CD8-positive, alpha-beta memory T cell (primary cell): ENCODE data around the gene SKP1. TPM values are rescaled to one million over a fixed set of nuclear protein-coding genes. Genes with fewer than 3 reads are reported as not detected.

Source experiments
- CTCF ChIA-PET: fragments of 350-600 bp; sonication (Branson Sonifier 250); formaldehyde crosslinking; loops from one replicate; lab custom pipeline; 2021; ENCODE audit warnings: antibody characterized with exemption; lab: Charles Lee
- POLR2A ChIA-PET: fragments of 350-600 bp; sonication (Branson Sonifier 250); formaldehyde crosslinking; loops from one replicate; lab custom pipeline; 2021; ENCODE audit warnings: antibody characterized with exemption; lab: Charles Lee
- DNase-seq, 5 donors: peaks; one replicate each; pipeline versions ENCODE4 v3.0.0 to v3.0.0-alpha.2; 2020 to 2022; ENCODE audit warnings: mixed read lengths in 1 of 5
- H3K27ac ChIP-seq: one replicate; pipeline ENCODE4 v1.7.0; 2013; ENCODE audit warnings: low read depth, mild to moderate bottlenecking, low read length, moderate library complexity
- H3K27me3 ChIP-seq: 2 replicates; pipeline ENCODE4 v1.7.0; 2013; ENCODE audit warnings: low read length, mild to moderate bottlenecking; ENCODE audit not compliant: insufficient read depth, poor library complexity, severe bottlenecking
- H3K36me3 ChIP-seq: 2 replicates; pipeline ENCODE4 v1.7.0; 2013; ENCODE audit warnings: mild to moderate bottlenecking, low read length, moderate library complexity; ENCODE audit not compliant: insufficient read depth
- H3K4me1 ChIP-seq: 2 replicates; pipeline ENCODE4 v1.7.0; 2013; ENCODE audit warnings: mild to moderate bottlenecking, low read length, moderate library complexity; ENCODE audit not compliant: insufficient read depth
- H3K4me3 ChIP-seq: 2 replicates; pipeline ENCODE4 v1.7.0; 2013; ENCODE audit warnings: mild to moderate bottlenecking, low read length
- H3K9me3 ChIP-seq: 2 replicates; pipeline ENCODE4 v1.7.0; 2013; ENCODE audit warnings: mild to moderate bottlenecking, low read length
- H3K27ac Mint-ChIP-seq, 8 donors: one replicate each; pipeline ENCODE4 v1.8.0; 2020 to 2021; ENCODE audit warnings: mixed read lengths in 8 of 8, mild to moderate bottlenecking in 6 of 8, inconsistent platforms in 3 of 8, moderate library complexity in 3 of 8
- H3K27me3 Mint-ChIP-seq, 2 donors: one replicate each; pipeline ENCODE4 v1.8.0; 2020 to 2021; ENCODE audit warnings: mixed read lengths in 2 of 2, mild to moderate bottlenecking in 1 of 2, moderate library complexity in 1 of 2
- H3K36me3 Mint-ChIP-seq, 3 donors: one replicate each; pipeline ENCODE4 v1.8.0; 2020 to 2021; ENCODE audit warnings: mixed read lengths in 3 of 3, inconsistent platforms in 1 of 3, mild to moderate bottlenecking in 1 of 3
- H3K4me1 Mint-ChIP-seq, 3 donors: one replicate each; pipeline ENCODE4 v1.8.0; 2020 to 2021; ENCODE audit warnings: mixed read lengths in 3 of 3, inconsistent platforms in 1 of 3, mild to moderate bottlenecking in 1 of 3
- H3K4me3 Mint-ChIP-seq, 7 donors: one replicate each; pipeline ENCODE4 v1.8.0; 2020 to 2021; ENCODE audit warnings: mixed read lengths in 7 of 7, mild to moderate bottlenecking in 6 of 7, moderate library complexity in 4 of 7, inconsistent platforms in 2 of 7
- H3K9me3 Mint-ChIP-seq, 5 donors: one replicate each; pipeline ENCODE4 v1.8.0; 2020 to 2022; ENCODE audit warnings: mixed read lengths in 5 of 5, mild to moderate bottlenecking in 3 of 5, moderate library complexity in 2 of 5, inconsistent platforms in 1 of 5
- polyA plus RNA-seq: library from polyadenylated mRNA; unstranded; fragments of 300-500 nt; fragmentation: Illumina TruSeq; gene quantifications from one replicate; pipeline ENCODE4 v1.2.3, GENCODE V29; 2021
- total RNA-seq, 2 experiments: library from RNA; stranded (reverse); gene quantifications; one replicate each; pipeline ENCODE4 v1.2.3, GENCODE V29; 2021

The SKP1 gene
- total and polyA plus RNA-seq, 3 experiments from 2014 or later, result 264 to 1,187 (median 280) TPM

GRCh38 chr5:134127376-134127861, 49.3 kb downstream of the SKP1 start:
- peaks cover 100% of the 10 kb centered on the region for H3K4me1 ChIP-seq
- no peaks in the 10 kb centered on the region for H3K9me3 ChIP-seq
- H3K4me3 ChIP-seq, result peak overlapping the region; percentile 72
- ChIA-PET CTCF (interaction anchor here (2.2 to 4.5 kb wide), 2 partner anchors 13 to 88 kb away, joined by 13 to 40 read pairs; no protein-coding TSS in a partner anchor), POLR2A (interaction anchor here (1.0 to 16.0 kb wide), 5 partner anchors 10 to 88 kb away, joined by 3 to 272 read pairs (median 4); partner anchors contain the start of gene TCF7)
- H3K27ac Mint-ChIP-seq, result peak overlapping the region; percentile 92 to 100 (median 98)
- H3K27me3 ChIP-seq, result no peaks in the 10 kb centered on the region
- H3K4me3 Mint-ChIP-seq, result peak overlapping the region; percentile 91 to 99 (median 96)
- peaks cover 14 to 97% (median 24%) of the 10 kb centered on the region in 3 donors for H3K36me3 Mint-ChIP-seq
- H3K27me3 Mint-ChIP-seq, result peaks cover 0 to 2% of the 10 kb centered on the region in 2 donors
- peaks cover 59% of the 10 kb centered on the region for H3K36me3 ChIP-seq
- peaks cover 0 to 2% (median 0%) of the 10 kb centered on the region in 5 donors for H3K9me3 Mint-ChIP-seq
- H3K27ac ChIP-seq, result peak overlapping the region; percentile 29
- peaks cover 94 to 100% (median 100%) of the 10 kb centered on the region in 3 donors for H3K4me1 Mint-ChIP-seq
- peak in 1 of 5 donors; percentile 62 for DNase-seq

- Histone ChIP-seq H3K36me3 (peaks cover 63% of the 10 kb centered on the region), H3K4me1 (peaks cover 100% of the 10 kb centered on the region), H3K27ac (peak overlapping the region; percentile 9), H3K4me3 (peak overlapping the region; percentile 79), H3K9me3 (no peaks in the 10 kb centered on the region), H3K27me3 (no peaks in the 10 kb centered on the region)
- DNase-seq, result no peak
- H3K4me1 Mint-ChIP-seq, result peaks cover 89 to 99% (median 99%) of the 10 kb centered on the region in 3 donors
- peaks cover 11 to 97% (median 25%) of the 10 kb centered on the region in 3 donors for H3K36me3 Mint-ChIP-seq
- POLR2A ChIA-PET, result interaction anchor here (0.6 to 16.0 kb wide), 10 partner anchors 3 to 93 kb away, joined by 3 to 272 read pairs (median 4); partner anchors contain the start of gene TCF7
- H3K4me3 Mint-ChIP-seq, result peak overlapping the region; percentile 91 to 99 (median 96)
- H3K27me3 Mint-ChIP-seq, result peaks cover 0 to 2% of the 10 kb centered on the region in 2 donors
- no peaks in the 10 kb centered on the region for H3K9me3 Mint-ChIP-seq
- CTCF ChIA-PET, result interaction anchor here (0.8 to 5.8 kb wide), 4 partner anchors 47 to 85 kb away, joined by 3 to 50 read pairs (median 4); no protein-coding TSS in a partner anchor
- H3K27ac Mint-ChIP-seq, result peak overlapping the region; percentile 92 to 100 (median 98)
These were observed 51.4 kb downstream of the SKP1 start for GRCh38 chr5:134125039-134126015.

GRCh38 chr5:134124289-134125038, 52.3 kb downstream of the SKP1 start:
- H3K4me1 Mint-ChIP-seq, result peaks cover 89 to 99% (median 99%) of the 10 kb centered on the region in 3 donors
- H3K4me3 ChIP-seq, result peak overlapping the region; percentile 79
- peaks cover 98% of the 10 kb centered on the region for H3K4me1 ChIP-seq
- H3K27me3 ChIP-seq, result no peaks in the 10 kb centered on the region
- H3K27ac ChIP-seq, result peak overlapping the region; percentile 9
- H3K27me3 Mint-ChIP-seq, result peaks cover 0 to 2% of the 10 kb centered on the region in 2 donors
- H3K36me3 Mint-ChIP-seq, result peaks cover 18 to 97% (median 34%) of the 10 kb centered on the region in 3 donors
- H3K36me3 ChIP-seq, result peaks cover 71% of the 10 kb centered on the region
- POLR2A ChIA-PET, result interaction anchor here (0.7 to 16.0 kb wide), 9 partner anchors 4 to 85 kb away, joined by 3 to 272 read pairs (median 4); partner anchors contain the start of gene TCF7
- CTCF ChIA-PET, result interaction anchor here (0.8 to 5.8 kb wide), 4 partner anchors 47 to 84 kb away, joined by 3 to 50 read pairs (median 4); no protein-coding TSS in a partner anchor
- no peaks in the 10 kb centered on the region for H3K9me3 ChIP-seq
- H3K9me3 Mint-ChIP-seq, result no peaks in the 10 kb centered on the region
- peak overlapping the region; percentile 92 to 100 (median 98) for H3K27ac Mint-ChIP-seq
- peak in 4 of 5 donors; percentile 33 to 74 (median 60) for DNase-seq
- H3K4me3 Mint-ChIP-seq, result peak overlapping the region; percentile 91 to 99 (median 96)

- DNase-seq, result no peak
- Histone ChIP-seq H3K36me3 (peaks cover 72% of the 10 kb centered on the region), H3K27me3 (no peaks in the 10 kb centered on the region), H3K4me1 (peaks cover 94% of the 10 kb centered on the region), H3K27ac (peak overlapping the region; percentile 65), H3K4me3 (peak overlapping the region; percentile 79), H3K9me3 (no peaks in the 10 kb centered on the region)
- ChIA-PET POLR2A (interaction anchor here (6.1 to 16.0 kb wide), 3 partner anchors 5 to 16 kb away, joined by 48 to 272 read pairs (median 272); partner anchors contain the start of gene TCF7), CTCF (interaction anchor here (5.8 kb wide), 1 partner anchor 83 kb away, joined by 50 read pairs; no protein-coding TSS in a partner anchor)
- H3K36me3 Mint-ChIP-seq, result peaks cover 20 to 97% (median 37%) of the 10 kb centered on the region in 3 donors
- peak overlapping the region; percentile 82 to 100 (median 98) for H3K27ac Mint-ChIP-seq
- peak overlapping the region; percentile 91 to 99 (median 96) for H3K4me3 Mint-ChIP-seq
- H3K27me3 Mint-ChIP-seq, result peaks cover 0 to 2% of the 10 kb centered on the region in 2 donors
- no peaks in the 10 kb centered on the region for H3K9me3 Mint-ChIP-seq
- peaks cover 88 to 99% (median 99%) of the 10 kb centered on the region in 3 donors for H3K4me1 Mint-ChIP-seq
These were observed 53.4 kb downstream of the SKP1 start for GRCh38 chr5:134123360-134123759.

- Mint-ChIP-seq H3K9me3 (no peaks in the 10 kb centered on the region), H3K4me1 (peaks cover 86 to 99% (median 97%) of the 10 kb centered on the region in 3 donors), H3K27me3 (peaks cover 0 to 2% of the 10 kb centered on the region in 2 donors), H3K36me3 (peaks cover 24 to 97% (median 39%) of the 10 kb centered on the region in 3 donors), H3K27ac (peak overlapping the region; percentile 63 to 100 (median 98)), H3K4me3 (peak overlapping the region; percentile 91 to 99 (median 96))
- POLR2A ChIA-PET, result interaction anchor here (0.6 to 16.0 kb wide), 8 partner anchors 5 to 83 kb away, joined by 3 to 272 read pairs (median 4); partner anchors contain the start of gene TCF7
- peak; percentile 63 to 89 (median 85) for DNase-seq
- H3K4me3 ChIP-seq, result peak overlapping the region; percentile 79
- CTCF ChIA-PET, result interaction anchor here (0.9 to 5.8 kb wide), 2 partner anchors 54 to 82 kb away, joined by 3 to 50 read pairs; partner anchors contain the start of gene SKP1
- peaks cover 94% of the 10 kb centered on the region for H3K4me1 ChIP-seq
- H3K36me3 ChIP-seq, result peaks cover 72% of the 10 kb centered on the region
- no peaks in the 10 kb centered on the region for H3K27me3 ChIP-seq
- peak overlapping the region; percentile 65 for H3K27ac ChIP-seq
- no peaks in the 10 kb centered on the region for H3K9me3 ChIP-seq
These were observed 54.2 kb downstream of the SKP1 start for GRCh38 chr5:134122530-134122929.

GRCh38 chr5:134120386-134121138, 56.2 kb downstream of the SKP1 start:
- Histone ChIP-seq H3K4me3 (peak overlapping the region; percentile 95), H3K36me3 (peaks cover 87% of the 10 kb centered on the region), H3K4me1 (peaks cover 74% of the 10 kb centered on the region), H3K27me3 (no peaks in the 10 kb centered on the region), H3K9me3 (no peaks in the 10 kb centered on the region), H3K27ac (no peak overlapping the region)
- Mint-ChIP-seq H3K4me1 (peaks cover 79 to 90% (median 87%) of the 10 kb centered on the region in 3 donors), H3K4me3 (peak overlapping the region; percentile 91 to 99 (median 96)), H3K27me3 (peaks cover 0 to 2% of the 10 kb centered on the region in 2 donors), H3K36me3 (peaks cover 41 to 97% (median 48%) of the 10 kb centered on the region in 3 donors), H3K9me3 (peaks cover 0 to 2% (median 0%) of the 10 kb centered on the region in 5 donors), H3K27ac (peak overlapping the region; percentile 49 to 100 (median 98))
- DNase-seq, result no peak
- ChIA-PET POLR2A (interaction anchor here (1.1 to 16.0 kb wide), 5 partner anchors 3 to 81 kb away, joined by 4 to 272 read pairs (median 48); partner anchors contain the start of gene TCF7), CTCF (interaction anchor here (1.1 to 9.8 kb wide), 4 partner anchors 79 to 104 kb away, joined by 3 to 131 read pairs (median 26); no protein-coding TSS in a partner anchor)
